ENCODE results near the gene LZTR1.
"Not testable (repeated sequence)": the region's sequence is repeated elsewhere in the genome, so short reads cannot be mapped to it uniquely, and the experiment has no call there.

LZTR1 gene

GRCh38 chr22:21001601-21002325, 19.7 kb downstream of the LZTR1 start, which contains the start of gene THAP7:
TSS of gene THAP7 (minus strand) at chr22:21002118. CDS start at chr22:21001911, 207 bp downstream.
- Mint-ChIP-seq H3K4me1 (peaks cover 40% of the 10 kb centered on the region), H3K4me3 (peak within 1 kb of the TSS; percentile 97), H3K9me3 (no peaks in the 10 kb centered on the region), H3K36me3 (peaks cover 6% of the 10 kb centered on the region), H3K27ac (peak within 1 kb of the TSS; percentile 97), H3K27me3 (no peaks in the 10 kb centered on the region)
- peak; percentile 97 for ATAC-seq

- no peaks in the 10 kb centered on the region for H3K9me3 Mint-ChIP-seq
- H3K27ac Mint-ChIP-seq = peak overlapping the region; percentile 97
- H3K4me1 Mint-ChIP-seq = peaks cover 32% of the 10 kb centered on the region
- no peak for ATAC-seq
- H3K36me3 Mint-ChIP-seq = no peaks in the 10 kb centered on the region
- no peak overlapping the region for H3K4me3 Mint-ChIP-seq
- H3K27me3 Mint-ChIP-seq = no peaks in the 10 kb centered on the region
These were observed 21.7 kb downstream of the LZTR1 start for GRCh38 chr22:21003782-21004181.

GRCh38 chr22:21009208-21009607, 27.1 kb downstream of the LZTR1 start:
- ATAC-seq, H3K9me3 Mint-ChIP-seq, H3K27me3 Mint-ChIP-seq, H3K36me3 Mint-ChIP-seq, H3K27ac Mint-ChIP-seq, H3K4me3 Mint-ChIP-seq: not testable (repeated sequence)
- H3K4me1 Mint-ChIP-seq = peaks cover 11% of the 10 kb centered on the region

GRCh38 chr22:21009638-21010425, 27.7 kb downstream of the LZTR1 start:
- no peaks in the 10 kb centered on the region for H3K27me3 Mint-ChIP-seq
- no peak overlapping the region for H3K4me3 Mint-ChIP-seq
- peaks cover 17% of the 10 kb centered on the region for H3K4me1 Mint-ChIP-seq
- no peaks in the 10 kb centered on the region for H3K36me3 Mint-ChIP-seq
- H3K27ac Mint-ChIP-seq = no peak overlapping the region
- no peaks in the 10 kb centered on the region for H3K9me3 Mint-ChIP-seq
- ATAC-seq = no peak

GRCh38 chr22:21010426-21011113, 28.5 kb downstream of the LZTR1 start:
- Mint-ChIP-seq H3K27ac (no peak overlapping the region), H3K4me1 (peaks cover 23% of the 10 kb centered on the region), H3K9me3 (no peaks in the 10 kb centered on the region), H3K36me3 (no peaks in the 10 kb centered on the region), H3K4me3 (no peak overlapping the region), H3K27me3 (no peaks in the 10 kb centered on the region)
- ATAC-seq = no peak

GRCh38 chr22:21012446-21013407, 30.6 kb downstream of the LZTR1 start:
- peak overlapping the region; percentile 82 for H3K27ac Mint-ChIP-seq
- H3K4me3 Mint-ChIP-seq = peak overlapping the region; percentile 85
- no peaks in the 10 kb centered on the region for H3K27me3 Mint-ChIP-seq
- ATAC-seq = no peak
- H3K9me3 Mint-ChIP-seq = no peaks in the 10 kb centered on the region
- no peaks in the 10 kb centered on the region for H3K36me3 Mint-ChIP-seq
- peaks cover 31% of the 10 kb centered on the region for H3K4me1 Mint-ChIP-seq

- peak overlapping the region; percentile 82 for H3K27ac Mint-ChIP-seq
- H3K4me3 Mint-ChIP-seq = peak overlapping the region; percentile 85
- H3K36me3 Mint-ChIP-seq = no peaks in the 10 kb centered on the region
- no peak for ATAC-seq
- no peaks in the 10 kb centered on the region for H3K9me3 Mint-ChIP-seq
- peaks cover 31% of the 10 kb centered on the region for H3K4me1 Mint-ChIP-seq
- no peaks in the 10 kb centered on the region for H3K27me3 Mint-ChIP-seq
These were observed 31.6 kb downstream of the LZTR1 start for GRCh38 chr22:21013657-21014201.

GRCh38 chr22:21014202-21014725, 32.2 kb downstream of the LZTR1 start:
- H3K9me3 Mint-ChIP-seq = no peaks in the 10 kb centered on the region
- H3K4me1 Mint-ChIP-seq = peaks cover 31% of the 10 kb centered on the region
- H3K4me3 Mint-ChIP-seq = peak overlapping the region; percentile 85
- no peaks in the 10 kb centered on the region for H3K36me3 Mint-ChIP-seq
- peak overlapping the region; percentile 82 for H3K27ac Mint-ChIP-seq
- no peaks in the 10 kb centered on the region for H3K27me3 Mint-ChIP-seq
- ATAC-seq = peak; percentile 98

GRCh38 chr22:21014726-21015465, 32.8 kb downstream of the LZTR1 start, which contains the start of gene P2RX6:
TSS of gene P2RX6 (plus strand) at chr22:21015165. CDS start at chr22:21015175, 10 bp downstream.
- no peaks in the 10 kb centered on the region for H3K36me3 Mint-ChIP-seq
- H3K4me3 Mint-ChIP-seq = peak within 1 kb of the TSS; percentile 85
- H3K27me3 Mint-ChIP-seq = no peaks in the 10 kb centered on the region
- no peak for ATAC-seq
- no peaks in the 10 kb centered on the region for H3K9me3 Mint-ChIP-seq
- H3K27ac Mint-ChIP-seq = peak within 1 kb of the TSS; percentile 82
- H3K4me1 Mint-ChIP-seq = peaks cover 31% of the 10 kb centered on the region

- H3K9me3 Mint-ChIP-seq = no peaks in the 10 kb centered on the region
- ATAC-seq = no peak
- H3K27me3 Mint-ChIP-seq = no peaks in the 10 kb centered on the region
- peak overlapping the region; percentile 82 for H3K27ac Mint-ChIP-seq
- peaks cover 31% of the 10 kb centered on the region for H3K4me1 Mint-ChIP-seq
- H3K4me3 Mint-ChIP-seq = no peak overlapping the region
- no peaks in the 10 kb centered on the region for H3K36me3 Mint-ChIP-seq
These were observed 33.4 kb downstream of the LZTR1 start for GRCh38 chr22:21015466-21016006.

GRCh38 chr22:21016644-21017420, 34.7 kb downstream of the LZTR1 start:
- Mint-ChIP-seq H3K9me3 (no peaks in the 10 kb centered on the region), H3K27ac (no peak overlapping the region), H3K4me3 (no peak overlapping the region), H3K27me3 (no peaks in the 10 kb centered on the region), H3K4me1 (peaks cover 31% of the 10 kb centered on the region), H3K36me3 (no peaks in the 10 kb centered on the region)
- ATAC-seq = no peak

GRCh38 chr22:21018314-21018713, 36.2 kb downstream of the LZTR1 start:
- no peak for ATAC-seq
- no peak overlapping the region for H3K27ac Mint-ChIP-seq
- no peaks in the 10 kb centered on the region for H3K9me3 Mint-ChIP-seq

More at GRCh38 chr22:21018314-21018713, 36.2 kb downstream of the LZTR1 start:
- H3K4me1 Mint-ChIP-seq = peaks cover 29% of the 10 kb centered on the region
- no peak overlapping the region for H3K4me3 Mint-ChIP-seq
- H3K36me3 Mint-ChIP-seq = no peaks in the 10 kb centered on the region
- H3K27me3 Mint-ChIP-seq = no peaks in the 10 kb centered on the region

Data from stimulated activated memory B cell treated with anti-CD40 and anti-IgM and Interleukin-4, amounts not matched to agents 10 μg/mL and 1 μg/mL and 100 μg/mL, for 72 hours (primary cell).